ENCODE results near the gene HECTD1.

- TF ChIP-seq, protein P1, sequence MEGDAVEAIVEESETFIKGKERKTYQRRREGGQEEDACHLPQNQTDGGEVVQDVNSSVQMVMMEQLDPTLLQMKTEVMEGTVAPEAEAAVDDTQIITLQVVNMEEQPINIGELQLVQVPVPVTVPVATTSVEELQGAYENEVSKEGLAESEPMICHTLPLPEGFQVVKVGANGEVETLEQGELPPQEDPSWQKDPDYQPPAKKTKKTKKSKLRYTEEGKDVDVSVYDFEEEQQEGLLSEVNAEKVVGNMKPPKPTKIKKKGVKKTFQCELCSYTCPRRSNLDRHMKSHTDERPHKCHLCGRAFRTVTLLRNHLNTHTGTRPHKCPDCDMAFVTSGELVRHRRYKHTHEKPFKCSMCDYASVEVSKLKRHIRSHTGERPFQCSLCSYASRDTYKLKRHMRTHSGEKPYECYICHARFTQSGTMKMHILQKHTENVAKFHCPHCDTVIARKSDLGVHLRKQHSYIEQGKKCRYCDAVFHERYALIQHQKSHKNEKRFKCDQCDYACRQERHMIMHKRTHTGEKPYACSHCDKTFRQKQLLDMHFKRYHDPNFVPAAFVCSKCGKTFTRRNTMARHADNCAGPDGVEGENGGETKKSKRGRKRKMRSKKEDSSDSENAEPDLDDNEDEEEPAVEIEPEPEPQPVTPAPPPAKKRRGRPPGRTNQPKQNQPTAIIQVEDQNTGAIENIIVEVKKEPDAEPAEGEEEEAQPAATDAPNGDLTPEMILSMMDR (IDR thresholded peaks at IDR 0.05): no peak
- TF ChIP-seq POLR2A (IDR thresholded peaks at IDR 0.05): no peak
Measured at GRCh38 chr14:31161274-31161673, 46.3 kb downstream of the HECTD1 start.

Data from testis (tissue), 2 donors.